Activated CD8-positive, alpha-beta T cell treated with anti-CD3 and anti-CD28 coated beads for 36 hours (primary cell): ENCODE results near the gene RANBP10. TPM values are rescaled to one million over a fixed set of nuclear protein-coding genes. Genes with fewer than 3 reads are reported as not detected.

Source experiments
- ATAC-seq: fragments of 200-7000 bp; cut with Tn5 transposase; one replicate; pipeline ENCODE4 v1.10.0; 2021; ENCODE audit warnings: mild to moderate bottlenecking, moderate library complexity
- CTCF ChIA-PET: fragments of 350-600 bp; sonication (Branson Sonifier 250); formaldehyde crosslinking; loops from one replicate; lab custom pipeline; 2021; ENCODE audit warnings: antibody characterized with exemption; lab: Charles Lee
- POLR2A ChIA-PET: fragments of 350-600 bp; sonication (Branson Sonifier 250); formaldehyde crosslinking; loops from one replicate; lab custom pipeline; 2021; ENCODE audit warnings: antibody characterized with exemption; lab: Charles Lee
- DNase-seq: peaks from one replicate; pipeline ENCODE4 v3.0.0-alpha.2; 2020
- H3K27ac Mint-ChIP-seq: one replicate; pipeline ENCODE4 v1.8.0; 2021; ENCODE audit warnings: mild to moderate bottlenecking, mixed read lengths
- H3K27me3 Mint-ChIP-seq: one replicate; pipeline ENCODE4 v1.8.0; 2021; ENCODE audit warnings: mixed read lengths
- H3K36me3 Mint-ChIP-seq: one replicate; pipeline ENCODE4 v1.8.0; 2021; ENCODE audit warnings: low read depth, mixed read lengths
- H3K4me1 Mint-ChIP-seq: one replicate; pipeline ENCODE4 v1.8.0; 2021; ENCODE audit warnings: low read depth, mixed read lengths
- H3K4me3 Mint-ChIP-seq: one replicate; pipeline ENCODE4 v1.8.0; 2021; ENCODE audit warnings: mild to moderate bottlenecking, moderate library complexity, mixed read lengths
- H3K9me3 Mint-ChIP-seq: one replicate; pipeline ENCODE4 v1.8.0; 2021; ENCODE audit warnings: mixed read lengths
- CTCF ChIP-seq: fragments of 200-600 bp; IDR thresholded peaks from one replicate; pipeline ENCODE4 v1.8.0; 2022; ENCODE audit warnings: antibody characterized with exemption, mild to moderate bottlenecking
- intact Hi-C: fragments of 100-400 bp; cut with micrococcal nuclease; formaldehyde crosslinking; loops from one replicate; pipeline ENCODE4 v1.10.0; 2022
- total RNA-seq, 2 experiments: library from RNA; stranded (reverse); gene quantifications; one replicate each; pipeline ENCODE4 v1.2.3, GENCODE V29; 2021

The RANBP10 gene
- total RNA-seq, 2 experiments from 2014 or later, result 15.9 to 18.9 TPM

- Mint-ChIP-seq H3K27ac (no peak overlapping the region), H3K36me3 (peaks cover 2% of the 10 kb centered on the region), H3K9me3 (no peaks in the 10 kb centered on the region), H3K4me3 (no peak overlapping the region), H3K4me1 (peaks cover under 1% of the 10 kb centered on the region), H3K27me3 (no peaks in the 10 kb centered on the region)
- no peak for TF ChIP-seq CTCF
- intact Hi-C loops, result no loop called here
- ChIA-PET POLR2A (no interaction called here), CTCF (interaction anchor here (1.7 kb wide), 1 partner anchor 51 kb away, joined by 3 read pairs; no protein-coding TSS in a partner anchor)
- ATAC-seq, result no peak
- DNase-seq, result no peak
Observed at GRCh38 chr16:67766291-67766690, 40.1 kb downstream of the RANBP10 start.

- intact Hi-C loops, result no loop called here
- CTCF ChIA-PET, result no interaction called here
- no peak overlapping the region for H3K27ac Mint-ChIP-seq
- H3K36me3 Mint-ChIP-seq, result peaks cover 1% of the 10 kb centered on the region
- H3K27me3 Mint-ChIP-seq, result no peaks in the 10 kb centered on the region
- no peak for DNase-seq
- peaks cover 9% of the 10 kb centered on the region for H3K4me1 Mint-ChIP-seq
- TF ChIP-seq CTCF, result no peak
- POLR2A ChIA-PET, result no interaction called here
- H3K9me3 Mint-ChIP-seq, result no peaks in the 10 kb centered on the region
- ATAC-seq, result no peak
- H3K4me3 Mint-ChIP-seq, result no peak overlapping the region
Observed at GRCh38 chr16:67764158-67764667, 42.1 kb downstream of the RANBP10 start.

- ChIA-PET CTCF (interaction anchor here (1.4 kb wide), 1 partner anchor 53 kb away, joined by 6 read pairs; no protein-coding TSS in a partner anchor), POLR2A (no interaction called here)
- Mint-ChIP-seq H3K27ac (no peak overlapping the region), H3K36me3 (peaks cover 1% of the 10 kb centered on the region), H3K9me3 (no peaks in the 10 kb centered on the region), H3K27me3 (no peaks in the 10 kb centered on the region), H3K4me1 (peaks cover 9% of the 10 kb centered on the region), H3K4me3 (no peak overlapping the region)
- intact Hi-C loops, result no loop called here
- DNase-seq (no peak), ATAC-seq (no peak)
- TF ChIP-seq CTCF, result no peak
Observed at GRCh38 chr16:67763066-67763465, 43.3 kb downstream of the RANBP10 start.

- intact Hi-C loops, result no loop called here
- Mint-ChIP-seq H3K36me3 (peaks cover 1% of the 10 kb centered on the region), H3K9me3 (no peaks in the 10 kb centered on the region), H3K4me3 (no peak overlapping the region), H3K27ac (no peak overlapping the region), H3K4me1 (peaks cover 9% of the 10 kb centered on the region), H3K27me3 (no peaks in the 10 kb centered on the region)
- CTCF ChIA-PET, result interaction anchor here (1.4 kb wide), 1 partner anchor 54 kb away, joined by 6 read pairs; no protein-coding TSS in a partner anchor
- POLR2A ChIA-PET, result no interaction called here
- ATAC-seq (no peak), DNase-seq (no peak)
- TF ChIP-seq CTCF, result no peak
Observed at GRCh38 chr16:67762385-67762784, 44.0 kb downstream of the RANBP10 start.

- ChIA-PET CTCF (interaction anchor here (1.1 to 1.4 kb wide), 2 partner anchors 54 to 89 kb away, joined by 3 to 6 read pairs; no protein-coding TSS in a partner anchor), POLR2A (no interaction called here)
- no peak for TF ChIP-seq CTCF
- Mint-ChIP-seq H3K4me1 (peaks cover 9% of the 10 kb centered on the region), H3K27me3 (no peaks in the 10 kb centered on the region), H3K36me3 (peaks cover 1% of the 10 kb centered on the region), H3K27ac (no peak overlapping the region), H3K4me3 (no peak overlapping the region), H3K9me3 (no peaks in the 10 kb centered on the region)
- intact Hi-C loops, result no loop called here
- DNase-seq (no peak), ATAC-seq (no peak)
Observed at GRCh38 chr16:67761924-67762323, 44.4 kb downstream of the RANBP10 start.
